ENCODE results near the gene ALPK3.

ALPK3 gene

GRCh38 chr15:84797212-84797611 lies 19.9 kb upstream of the ALPK3 start:
- DNase-seq: no peak

GRCh38 chr15:84797801-84798200 lies 19.4 kb upstream of the ALPK3 start:
- DNase-seq: no peak

GRCh38 chr15:84798436-84798946 lies 18.7 kb upstream of the ALPK3 start:
- DNase-seq: no peak

- no peak for DNase-seq
These were observed 17.5 kb upstream of the ALPK3 start for GRCh38 chr15:84799511-84800187.

GRCh38 chr15:84800365-84800806 lies 16.8 kb upstream of the ALPK3 start:
- no peak for DNase-seq

GRCh38 chr15:84804005-84804900 lies 12.9 kb upstream of the ALPK3 start:
- DNase-seq: no peak

GRCh38 chr15:84805221-84805620 lies 11.9 kb upstream of the ALPK3 start:
- DNase-seq: no peak

- DNase-seq: no peak
These were observed 9.9 kb upstream of the ALPK3 start for GRCh38 chr15:84807228-84807627.

GRCh38 chr15:84810073-84810840 lies 6.9 kb upstream of the ALPK3 start:
- no peak for DNase-seq

GRCh38 chr15:84811151-84811550 lies 6.0 kb upstream of the ALPK3 start:
- no peak for DNase-seq

- no peak for DNase-seq
These were observed 5.3 kb upstream of the ALPK3 start for GRCh38 chr15:84811828-84812227.

GRCh38 chr15:84812842-84813241 lies 4.3 kb upstream of the ALPK3 start:
- no peak for DNase-seq

- no peak for DNase-seq
These were observed 3.7 kb upstream of the ALPK3 start for GRCh38 chr15:84813435-84813834.

GRCh38 chr15:84813931-84814330 lies 3.2 kb upstream of the ALPK3 start:
- no peak for DNase-seq

- peak in 1 of 51 donors; percentile 5 for DNase-seq
These were observed 2.2 kb upstream of the ALPK3 start for GRCh38 chr15:84814916-84815315.

- no peak for DNase-seq
These were observed 418 bp downstream of the ALPK3 start for GRCh38 chr15:84817466-84818081.

- DNase-seq: peak in 2 of 51 donors; percentile 32 to 42
These were observed 1.3 kb downstream of the ALPK3 start for GRCh38 chr15:84818261-84819131.

GRCh38 chr15:84819291-84819768 lies 2.2 kb downstream of the ALPK3 start:
- DNase-seq: peak in 2 of 51 donors; percentile 8 to 14

- DNase-seq: no peak
These were observed 2.6 kb downstream of the ALPK3 start for GRCh38 chr15:84819791-84820190.

GRCh38 chr15:84821501-84822021 lies 4.4 kb downstream of the ALPK3 start:
- no peak for DNase-seq
